ENCODE data around the gene IL12RB1. TPM values are rescaled to one million over a fixed set of nuclear protein-coding genes. Genes with fewer than 3 reads are reported as not detected.

The IL12RB1 gene
- total RNA-seq, 1 donor from 2014 or later = not detected

DNA sequence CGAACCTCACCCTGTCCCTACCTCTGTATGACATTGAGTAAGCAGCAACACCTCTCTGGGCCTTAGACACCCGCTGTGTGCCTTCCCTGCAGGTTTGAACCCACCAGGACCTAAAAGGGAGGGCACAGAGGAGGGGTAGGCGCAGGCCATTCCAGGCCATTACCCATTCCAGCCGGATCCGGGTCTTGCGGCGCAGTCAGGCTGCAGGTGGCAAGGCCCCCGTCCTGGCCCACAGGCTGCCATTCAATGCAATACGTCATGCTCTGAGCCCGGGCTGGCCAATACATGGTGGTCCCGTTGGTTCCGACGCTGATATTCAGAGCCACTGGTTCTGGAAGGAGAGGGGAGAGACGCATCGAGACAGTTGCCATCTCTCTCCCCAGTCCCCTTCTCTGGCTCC, 17.4 kb downstream of the IL12RB1 start:
- no peak overlapping the region for H3K4me3 Mint-ChIP-seq (ENCODE audit: unreplicated experiment)
- no peaks in the 10 kb centered on the region for H3K36me3 Mint-ChIP-seq (ENCODE audit: unreplicated experiment)
- no peak overlapping the region for H3K27ac Mint-ChIP-seq (ENCODE audit: unreplicated experiment)
- no peak for DNase-seq
- H3K9me3 Mint-ChIP-seq (ENCODE audit: unreplicated experiment) = peaks cover 1% of the 10 kb centered on the region
- H3K4me1 Mint-ChIP-seq (ENCODE audit: low read depth, unreplicated experiment) = no peaks in the 10 kb centered on the region
- no peak for TF ChIP-seq CTCF (IDR thresholded peaks at IDR 0.05; ENCODE audit: partially characterized antibody, unreplicated experiment)
- H3K27me3 Mint-ChIP-seq (ENCODE audit: unreplicated experiment) = peaks cover 2% of the 10 kb centered on the region

DNA sequence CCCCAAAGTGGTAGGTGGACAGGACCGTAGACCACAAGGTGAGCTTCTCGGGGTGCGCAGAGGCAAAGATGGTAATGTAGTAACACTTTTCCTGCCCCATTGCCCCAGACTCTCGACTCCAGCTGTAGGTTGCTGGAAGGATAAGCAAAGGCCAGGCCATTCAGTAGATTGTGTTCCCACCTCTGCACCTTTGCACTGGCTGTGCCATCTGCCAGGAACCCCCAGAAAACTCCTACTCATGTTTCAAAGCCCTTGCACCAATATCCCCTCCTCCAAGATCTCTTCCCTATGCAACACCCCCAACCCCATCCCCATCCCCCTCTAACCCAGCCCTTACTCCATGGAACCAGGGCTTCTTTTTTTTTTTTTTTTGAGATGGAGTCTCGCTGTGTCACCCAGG, 18.3 kb downstream of the IL12RB1 start:
- DNase-seq = no peak
- no peak overlapping the region for H3K4me3 Mint-ChIP-seq (ENCODE audit: unreplicated experiment)
- H3K9me3 Mint-ChIP-seq (ENCODE audit: unreplicated experiment) = no peaks in the 10 kb centered on the region
- peaks cover 2% of the 10 kb centered on the region for H3K27me3 Mint-ChIP-seq (ENCODE audit: unreplicated experiment)
- no peaks in the 10 kb centered on the region for H3K36me3 Mint-ChIP-seq (ENCODE audit: unreplicated experiment)
- no peak for TF ChIP-seq CTCF (IDR thresholded peaks at IDR 0.05; ENCODE audit: partially characterized antibody, unreplicated experiment)
- H3K27ac Mint-ChIP-seq (ENCODE audit: unreplicated experiment) = no peak overlapping the region
- no peaks in the 10 kb centered on the region for H3K4me1 Mint-ChIP-seq (ENCODE audit: low read depth, unreplicated experiment)

- DNase-seq = no peak
- Mint-ChIP-seq H3K9me3 (ENCODE audit: unreplicated experiment) (peaks cover 1% of the 10 kb centered on the region), H3K27me3 (ENCODE audit: unreplicated experiment) (peaks cover 2% of the 10 kb centered on the region), H3K27ac (ENCODE audit: unreplicated experiment) (no peak overlapping the region), H3K4me1 (ENCODE audit: low read depth, unreplicated experiment) (no peaks in the 10 kb centered on the region), H3K36me3 (ENCODE audit: unreplicated experiment) (no peaks in the 10 kb centered on the region), H3K4me3 (ENCODE audit: unreplicated experiment) (no peak overlapping the region)
- no peak for TF ChIP-seq CTCF (IDR thresholded peaks at IDR 0.05; ENCODE audit: partially characterized antibody, unreplicated experiment)
Observed at GRCh38 chr19:18065173-18065495, 21.6 kb downstream of the IL12RB1 start.

DNA sequence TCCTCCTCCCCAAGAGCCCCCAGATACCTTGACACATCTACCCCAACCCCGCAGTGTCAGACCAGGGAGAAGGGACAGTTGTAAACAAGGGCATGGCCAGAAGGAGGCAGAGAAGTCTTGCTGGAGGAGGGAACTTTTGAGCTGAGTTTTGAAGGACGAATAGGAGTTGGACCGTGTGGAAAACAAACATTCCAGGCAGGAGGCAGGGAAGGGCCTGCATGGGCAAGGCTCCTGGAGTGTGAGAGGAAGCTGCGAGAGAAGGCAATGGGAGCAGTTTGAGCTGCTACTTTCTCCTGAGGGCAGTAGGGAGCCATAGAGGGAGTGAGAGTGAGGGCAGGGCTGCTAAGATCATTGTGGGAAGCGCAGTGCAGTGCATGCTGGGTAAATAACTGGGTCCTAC, 23.3 kb downstream of the IL12RB1 start:
- no peaks in the 10 kb centered on the region for H3K4me1 Mint-ChIP-seq (ENCODE audit: low read depth, unreplicated experiment)
- DNase-seq = no peak
- TF ChIP-seq CTCF (IDR thresholded peaks at IDR 0.05; ENCODE audit: partially characterized antibody, unreplicated experiment) = no peak
- peaks cover 1% of the 10 kb centered on the region for H3K9me3 Mint-ChIP-seq (ENCODE audit: unreplicated experiment)
- peaks cover 2% of the 10 kb centered on the region for H3K27me3 Mint-ChIP-seq (ENCODE audit: unreplicated experiment)
- H3K36me3 Mint-ChIP-seq (ENCODE audit: unreplicated experiment) = no peaks in the 10 kb centered on the region
- no peak overlapping the region for H3K27ac Mint-ChIP-seq (ENCODE audit: unreplicated experiment)
- no peak overlapping the region for H3K4me3 Mint-ChIP-seq (ENCODE audit: unreplicated experiment)

- Mint-ChIP-seq H3K36me3 (ENCODE audit: unreplicated experiment) (no peaks in the 10 kb centered on the region), H3K9me3 (ENCODE audit: unreplicated experiment) (peaks cover 1% of the 10 kb centered on the region), H3K27ac (ENCODE audit: unreplicated experiment) (no peak overlapping the region), H3K27me3 (ENCODE audit: unreplicated experiment) (peaks cover 2% of the 10 kb centered on the region), H3K4me3 (ENCODE audit: unreplicated experiment) (no peak overlapping the region), H3K4me1 (ENCODE audit: low read depth, unreplicated experiment) (no peaks in the 10 kb centered on the region)
- no peak for TF ChIP-seq CTCF (IDR thresholded peaks at IDR 0.05; ENCODE audit: partially characterized antibody, unreplicated experiment)
- DNase-seq = no peak
Observed at GRCh38 chr19:18062028-18062427, 24.7 kb downstream of the IL12RB1 start.

All from glutamatergic neuron (in vitro differentiated cells).